Activated CD8-positive, alpha-beta T cell treated with anti-CD3 and anti-CD28 coated beads for 36 hours (primary cell): Measurements from ENCODE around the gene PTPN1. TPM values are rescaled to one million over a fixed set of nuclear protein-coding genes. Genes with fewer than 3 reads are reported as not detected.

ENCODE experiments used
- ATAC-seq: fragments of 200-7000 bp; cut with Tn5 transposase; one replicate; pipeline ENCODE4 v1.10.0; 2021; ENCODE audit warnings: mild to moderate bottlenecking, moderate library complexity
- CTCF ChIA-PET: fragments of 350-600 bp; sonication (Branson Sonifier 250); formaldehyde crosslinking; loops from one replicate; lab custom pipeline; 2021; ENCODE audit warnings: antibody characterized with exemption; lab: Charles Lee
- POLR2A ChIA-PET: fragments of 350-600 bp; sonication (Branson Sonifier 250); formaldehyde crosslinking; loops from one replicate; lab custom pipeline; 2021; ENCODE audit warnings: antibody characterized with exemption; lab: Charles Lee
- DNase-seq: peaks from one replicate; pipeline ENCODE4 v3.0.0-alpha.2; 2020
- H3K27ac Mint-ChIP-seq: one replicate; pipeline ENCODE4 v1.8.0; 2021; ENCODE audit warnings: mild to moderate bottlenecking, mixed read lengths
- H3K27me3 Mint-ChIP-seq: one replicate; pipeline ENCODE4 v1.8.0; 2021; ENCODE audit warnings: mixed read lengths
- H3K36me3 Mint-ChIP-seq: one replicate; pipeline ENCODE4 v1.8.0; 2021; ENCODE audit warnings: low read depth, mixed read lengths
- H3K4me1 Mint-ChIP-seq: one replicate; pipeline ENCODE4 v1.8.0; 2021; ENCODE audit warnings: low read depth, mixed read lengths
- H3K4me3 Mint-ChIP-seq: one replicate; pipeline ENCODE4 v1.8.0; 2021; ENCODE audit warnings: mild to moderate bottlenecking, moderate library complexity, mixed read lengths
- H3K9me3 Mint-ChIP-seq: one replicate; pipeline ENCODE4 v1.8.0; 2021; ENCODE audit warnings: mixed read lengths
- intact Hi-C: fragments of 100-400 bp; cut with micrococcal nuclease; formaldehyde crosslinking; loops from one replicate; pipeline ENCODE4 v1.10.0; 2022
- total RNA-seq, 2 experiments: library from RNA; stranded (reverse); gene quantifications; one replicate each; pipeline ENCODE4 v1.2.3, GENCODE V29; 2021
- TF ChIP-seq, protein P1 (sequence below): fragments of 200-600 bp; IDR thresholded peaks from one replicate; pipeline ENCODE4 v1.8.0; 2022; ENCODE audit warnings: antibody characterized with exemption, mild to moderate bottlenecking

Gene PTPN1
- total RNA-seq, 2 experiments from 2014 or later = 65.1 to 66.6 TPM

DNA sequence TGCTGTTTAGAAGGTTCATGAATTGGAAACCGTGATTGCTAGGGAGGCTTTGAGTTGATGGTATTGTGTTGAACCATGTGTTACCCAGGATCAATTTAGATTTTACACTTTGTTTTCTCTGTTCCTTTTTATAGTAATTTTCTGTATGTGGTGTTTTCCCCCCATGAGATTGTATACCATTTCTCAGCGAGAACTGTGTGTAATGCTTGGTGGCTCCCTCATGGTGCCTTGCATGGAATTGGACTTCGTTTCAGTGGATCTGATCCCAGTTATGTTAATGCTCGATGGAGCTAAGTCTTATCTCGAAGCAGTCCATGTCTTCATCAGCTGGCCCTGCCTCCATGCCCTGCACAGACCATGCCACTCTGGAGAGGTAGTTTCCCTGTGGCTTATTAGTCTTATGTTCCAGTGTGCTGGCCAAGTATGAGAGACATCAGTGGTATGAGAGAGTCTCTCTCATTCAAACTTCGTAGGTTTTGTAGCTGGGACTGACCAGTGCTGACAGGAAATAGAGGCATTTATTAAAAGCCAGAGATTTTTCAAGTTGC is 18.7 kb downstream of the PTPN1 start:
- Mint-ChIP-seq H3K27me3 (no peaks in the 10 kb centered on the region), H3K4me1 (peaks cover 40% of the 10 kb centered on the region), H3K9me3 (no peaks in the 10 kb centered on the region), H3K36me3 (peaks cover 16% of the 10 kb centered on the region), H3K4me3 (no peak overlapping the region), H3K27ac (peak overlapping the region; percentile 56)
- TF ChIP-seq, protein P1, sequence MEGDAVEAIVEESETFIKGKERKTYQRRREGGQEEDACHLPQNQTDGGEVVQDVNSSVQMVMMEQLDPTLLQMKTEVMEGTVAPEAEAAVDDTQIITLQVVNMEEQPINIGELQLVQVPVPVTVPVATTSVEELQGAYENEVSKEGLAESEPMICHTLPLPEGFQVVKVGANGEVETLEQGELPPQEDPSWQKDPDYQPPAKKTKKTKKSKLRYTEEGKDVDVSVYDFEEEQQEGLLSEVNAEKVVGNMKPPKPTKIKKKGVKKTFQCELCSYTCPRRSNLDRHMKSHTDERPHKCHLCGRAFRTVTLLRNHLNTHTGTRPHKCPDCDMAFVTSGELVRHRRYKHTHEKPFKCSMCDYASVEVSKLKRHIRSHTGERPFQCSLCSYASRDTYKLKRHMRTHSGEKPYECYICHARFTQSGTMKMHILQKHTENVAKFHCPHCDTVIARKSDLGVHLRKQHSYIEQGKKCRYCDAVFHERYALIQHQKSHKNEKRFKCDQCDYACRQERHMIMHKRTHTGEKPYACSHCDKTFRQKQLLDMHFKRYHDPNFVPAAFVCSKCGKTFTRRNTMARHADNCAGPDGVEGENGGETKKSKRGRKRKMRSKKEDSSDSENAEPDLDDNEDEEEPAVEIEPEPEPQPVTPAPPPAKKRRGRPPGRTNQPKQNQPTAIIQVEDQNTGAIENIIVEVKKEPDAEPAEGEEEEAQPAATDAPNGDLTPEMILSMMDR = no peak
- intact Hi-C loops = no loop called here
- DNase-seq = no peak
- POLR2A ChIA-PET = interaction anchor here (1.0 to 4.1 kb wide), 4 partner anchors 12 to 29 kb away, joined by 3 to 13 read pairs (median 5); no protein-coding TSS in a partner anchor
- CTCF ChIA-PET = interaction anchor here (1.1 to 1.3 kb wide), 3 partner anchors 12 to 59 kb away, joined by 3 to 5 read pairs (median 3); no protein-coding TSS in a partner anchor
- peak; percentile 57 for ATAC-seq

DNA sequence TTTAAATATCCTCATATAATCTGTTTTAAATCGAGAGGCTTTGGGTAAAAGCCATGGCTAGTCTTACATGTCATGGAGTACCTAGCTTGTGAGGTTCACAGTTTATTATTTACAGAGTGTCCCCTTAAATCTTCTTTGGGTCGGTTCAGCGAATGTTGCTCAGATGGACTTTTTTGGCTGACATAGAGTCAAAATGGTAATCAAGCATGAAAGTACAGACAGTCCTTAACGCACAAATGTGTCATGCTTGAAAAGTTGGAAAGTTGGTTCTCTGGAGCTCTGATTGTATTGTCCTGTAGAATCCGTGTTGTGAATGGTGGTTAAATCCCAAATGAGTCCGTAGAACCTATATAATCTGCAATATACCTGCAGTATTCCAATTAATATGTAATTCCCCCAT is 22.0 kb downstream of the PTPN1 start:
- no peaks in the 10 kb centered on the region for H3K9me3 Mint-ChIP-seq
- no peak overlapping the region for H3K4me3 Mint-ChIP-seq
- TF ChIP-seq, protein P1 = no peak
- POLR2A ChIA-PET = interaction anchor here (0.8 to 1.8 kb wide), 2 partner anchors 10 to 14 kb away, joined by 6 to 7 read pairs; no protein-coding TSS in a partner anchor
- H3K27ac Mint-ChIP-seq = no peak overlapping the region
- intact Hi-C loops = no loop called here
- H3K36me3 Mint-ChIP-seq = peaks cover 18% of the 10 kb centered on the region
- H3K4me1 Mint-ChIP-seq = peaks cover 54% of the 10 kb centered on the region
- ATAC-seq = no peak
- CTCF ChIA-PET = no interaction called here
- no peaks in the 10 kb centered on the region for H3K27me3 Mint-ChIP-seq
- DNase-seq = no peak

GRCh38 chr20:50533061-50533460 is 22.9 kb downstream of the PTPN1 start:
- intact Hi-C loops = no loop called here
- TF ChIP-seq, protein P1 = no peak
- no peak for DNase-seq
- Mint-ChIP-seq H3K27ac (no peak overlapping the region), H3K4me1 (peaks cover 62% of the 10 kb centered on the region), H3K27me3 (no peaks in the 10 kb centered on the region), H3K9me3 (no peaks in the 10 kb centered on the region), H3K36me3 (peaks cover 22% of the 10 kb centered on the region), H3K4me3 (no peak overlapping the region)
- ChIA-PET POLR2A (interaction anchor here (0.8 to 1.8 kb wide), 4 partner anchors 10 to 29 kb away, joined by 3 to 7 read pairs (median 6); no protein-coding TSS in a partner anchor), CTCF (no interaction called here)
- no peak for ATAC-seq

DNA sequence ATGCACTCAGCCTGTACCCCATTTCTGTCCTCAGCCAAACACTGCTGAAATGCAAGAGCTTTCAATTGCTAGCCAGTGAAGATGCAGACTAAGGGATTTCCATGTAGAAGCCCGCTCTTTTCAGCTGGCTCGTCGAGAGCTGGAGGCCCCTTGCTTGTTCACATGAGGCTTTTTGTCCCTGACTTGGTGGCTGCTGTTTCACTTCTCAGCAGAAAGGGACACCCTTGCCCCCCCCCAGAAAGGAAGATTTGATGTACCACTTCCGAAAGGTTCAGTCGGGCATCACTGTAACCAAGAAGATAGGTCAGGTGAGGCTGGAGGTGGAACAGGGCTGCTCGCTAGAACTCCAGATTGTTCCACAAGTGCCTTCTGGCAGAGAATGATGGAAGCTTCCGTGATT is 23.3 kb downstream of the PTPN1 start:
- Mint-ChIP-seq H3K9me3 (no peaks in the 10 kb centered on the region), H3K27ac (no peak overlapping the region), H3K4me3 (no peak overlapping the region), H3K36me3 (peaks cover 22% of the 10 kb centered on the region), H3K4me1 (peaks cover 65% of the 10 kb centered on the region), H3K27me3 (no peaks in the 10 kb centered on the region)
- DNase-seq (no peak), ATAC-seq (no peak)
- intact Hi-C loops = no loop called here
- TF ChIP-seq, protein P1 = no peak
- ChIA-PET CTCF (no interaction called here), POLR2A (interaction anchor here (1.1 to 1.3 kb wide), 2 partner anchors 13 to 28 kb away, joined by 3 to 6 read pairs; no protein-coding TSS in a partner anchor)

DNA sequence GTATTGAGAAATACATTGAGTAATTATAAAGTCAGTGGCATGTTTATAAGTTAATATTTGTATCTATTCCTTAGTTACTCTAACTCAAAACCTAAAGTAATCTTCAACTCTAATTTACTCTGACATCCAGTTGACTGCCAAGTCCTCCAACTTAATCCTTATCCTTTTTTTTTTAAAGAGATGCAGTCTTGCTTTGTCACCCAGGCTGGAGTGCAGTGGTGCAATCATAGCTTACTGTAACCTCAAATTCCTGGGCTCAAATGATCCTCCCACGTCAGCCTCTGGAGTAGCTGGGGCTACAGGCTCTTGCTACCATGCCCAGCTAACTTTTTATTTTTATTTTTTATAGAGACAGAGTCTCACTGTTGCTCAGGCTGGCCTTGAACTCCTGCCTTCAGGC is 24.4 kb downstream of the PTPN1 start:
- H3K4me3 Mint-ChIP-seq = no peak overlapping the region
- POLR2A ChIA-PET = interaction anchor here (1.3 to 1.5 kb wide), 2 partner anchors 11 to 16 kb away, joined by 4 to 6 read pairs; no protein-coding TSS in a partner anchor
- ATAC-seq = no peak

More for the DNA sequence above, 24.4 kb downstream of the PTPN1 start:
- DNase-seq = no peak
- no peaks in the 10 kb centered on the region for H3K27me3 Mint-ChIP-seq
- no peak overlapping the region for H3K27ac Mint-ChIP-seq
- TF ChIP-seq, protein P1 = no peak
- intact Hi-C loops = no loop called here
- H3K4me1 Mint-ChIP-seq = peaks cover 62% of the 10 kb centered on the region
- no peaks in the 10 kb centered on the region for H3K9me3 Mint-ChIP-seq
- CTCF ChIA-PET = interaction anchor here (0.8 to 1.3 kb wide), 3 partner anchors 10 to 23 kb away, joined by 3 to 4 read pairs (median 3); no protein-coding TSS in a partner anchor
- peaks cover 14% of the 10 kb centered on the region for H3K36me3 Mint-ChIP-seq
